SK-N-MC (cell line): ENCODE results near the gene NEIL1.

Source experiments
- EZH2 ChIP-seq: fragments of 200-600 bp; sonication (generic); IDR thresholded peaks from one replicate; pipeline ENCODE4 v1.6.1; 2017; ENCODE audit warnings: antibody characterized with exemption
- POLR2AphosphoS5 ChIP-seq: IDR thresholded peaks from 2 replicates; pipeline ENCODE4 v1.6.1; 2012; ENCODE audit warnings: mild to moderate bottlenecking, low read depth, low read length, borderline replicate concordance

- TF ChIP-seq EZH2 (no peak), POLR2AphosphoS5 (no peak)
These were observed 4.6 kb upstream of the NEIL1 start for GRCh38 chr15:75342221-75342620.
